Natural killer cell treated with Interleukin-12 subunit alpha and Interleukin-12 subunit beta and Interleukin-15 and Interleukin-18, amount 100 ng/mL, for 72 hours (primary cell): ENCODE data around the gene RHOBTB3. TPM values are rescaled to one million over a fixed set of nuclear protein-coding genes. Genes with fewer than 3 reads are reported as not detected.
A peak's percentile ranks its signal among the peaks of the same experiment; 100 is the strongest.

Source experiments
- ATAC-seq, 2 donors: fragments of 150-1000 bp; cut with Tn5 transposase in 1 of 2; sonication (Bioruptor Pico), chemical (Tn5 transposase) in 1 of 2; 2 replicates each; pipeline ENCODE4 v1.10.0; 2021
- DNase-seq: peaks from one replicate; pipeline ENCODE4 v3.0.0; 2022; ENCODE audit warnings: low spot score
- H3K27ac Mint-ChIP-seq, 2 donors: 1 replicate in 1 of 2; 2 replicates in 1 of 2; pipeline ENCODE4 v1.8.0; 2022; ENCODE audit warnings: mixed read lengths in 2 of 2, mild to moderate bottlenecking in 1 of 2, moderate library complexity in 1 of 2
- H3K27me3 Mint-ChIP-seq, 2 donors: 1 replicate in 1 of 2; 2 replicates in 1 of 2; pipeline ENCODE4 v1.8.0; 2022; ENCODE audit warnings: mixed read lengths in 2 of 2
- H3K36me3 Mint-ChIP-seq: one replicate; pipeline ENCODE4 v1.8.0; 2022; ENCODE audit warnings: mixed read lengths
- H3K4me1 Mint-ChIP-seq, 2 donors: 1 replicate in 1 of 2; 2 replicates in 1 of 2; pipeline ENCODE4 v1.8.0; 2022; ENCODE audit warnings: low read depth in 2 of 2, mixed read lengths in 2 of 2, mild to moderate bottlenecking in 1 of 2
- H3K4me3 Mint-ChIP-seq: one replicate; pipeline ENCODE4 v1.8.0; 2022; ENCODE audit warnings: mixed read lengths
- H3K9me3 Mint-ChIP-seq: 2 replicates; pipeline ENCODE4 v1.8.0; 2022; ENCODE audit warnings: mixed read lengths
- total RNA-seq, 2 donors: library from RNA; stranded (reverse); gene quantifications; one replicate each; pipeline ENCODE4 v1.2.3, GENCODE V29; 2022

RHOBTB3 gene
- total RNA-seq, 2 donors from 2014 or later: 14.7 to 17.4 TPM

GRCh38 chr5:95721582-95722295, 9.4 kb upstream of the RHOBTB3 start:
- ATAC-seq: no peak
- H3K27ac Mint-ChIP-seq: no peak overlapping the region
- H3K27me3 Mint-ChIP-seq: no peaks in the 10 kb centered on the region
- peaks cover 11 to 16% of the 10 kb centered on the region in 2 donors for H3K4me1 Mint-ChIP-seq
- no peaks in the 10 kb centered on the region for H3K36me3 Mint-ChIP-seq
- no peak overlapping the region for H3K4me3 Mint-ChIP-seq
- DNase-seq: no peak
- no peaks in the 10 kb centered on the region for H3K9me3 Mint-ChIP-seq

GRCh38 chr5:95723632-95724369, 7.3 kb upstream of the RHOBTB3 start:
- Mint-ChIP-seq H3K27me3 (no peaks in the 10 kb centered on the region), H3K4me1 (peaks cover 22 to 27% of the 10 kb centered on the region in 2 donors), H3K36me3 (no peaks in the 10 kb centered on the region), H3K27ac (no peak overlapping the region), H3K9me3 (no peaks in the 10 kb centered on the region), H3K4me3 (peak overlapping the region; percentile 36)
- DNase-seq (no peak), ATAC-seq (peak in 1 of 2 donors; percentile 49)

- H3K4me1 Mint-ChIP-seq: peaks cover 34 to 38% of the 10 kb centered on the region in 2 donors
- no peak overlapping the region for H3K27ac Mint-ChIP-seq
- no peaks in the 10 kb centered on the region for H3K36me3 Mint-ChIP-seq
- H3K9me3 Mint-ChIP-seq: no peaks in the 10 kb centered on the region
- no peak for ATAC-seq
- no peak overlapping the region for H3K4me3 Mint-ChIP-seq
- DNase-seq: no peak
- H3K27me3 Mint-ChIP-seq: no peaks in the 10 kb centered on the region
Observed at GRCh38 chr5:95725071-95725820, 5.9 kb upstream of the RHOBTB3 start.

GRCh38 chr5:95725937-95726810, 5.0 kb upstream of the RHOBTB3 start:
- H3K4me3 Mint-ChIP-seq: peak overlapping the region; percentile 48
- peak overlapping the region; percentile 21 to 63 for H3K27ac Mint-ChIP-seq
- peaks cover 41 to 44% of the 10 kb centered on the region in 2 donors for H3K4me1 Mint-ChIP-seq
- DNase-seq: no peak
- peak in 1 of 2 donors; percentile 58 for ATAC-seq
- H3K36me3 Mint-ChIP-seq: no peaks in the 10 kb centered on the region
- H3K27me3 Mint-ChIP-seq: no peaks in the 10 kb centered on the region
- no peaks in the 10 kb centered on the region for H3K9me3 Mint-ChIP-seq

- Mint-ChIP-seq H3K9me3 (no peaks in the 10 kb centered on the region), H3K27me3 (no peaks in the 10 kb centered on the region), H3K4me3 (peak overlapping the region; percentile 48), H3K4me1 (peaks cover 43 to 45% of the 10 kb centered on the region in 2 donors), H3K36me3 (no peaks in the 10 kb centered on the region), H3K27ac (peak overlapping the region; percentile 21 to 63)
- no peak for DNase-seq
- ATAC-seq: no peak
Observed at GRCh38 chr5:95726811-95727763, 4.0 kb upstream of the RHOBTB3 start.

- Mint-ChIP-seq H3K27me3 (no peaks in the 10 kb centered on the region), H3K9me3 (no peaks in the 10 kb centered on the region), H3K36me3 (no peaks in the 10 kb centered on the region), H3K27ac (peak overlapping the region; percentile 12 to 63), H3K4me1 (peaks cover 47 to 48% of the 10 kb centered on the region in 2 donors), H3K4me3 (no peak overlapping the region)
- no peak for ATAC-seq
- no peak for DNase-seq
Observed at GRCh38 chr5:95727764-95728191, 3.4 kb upstream of the RHOBTB3 start.

- Mint-ChIP-seq H3K27ac (peak overlapping the region; percentile 12 to 15), H3K27me3 (no peaks in the 10 kb centered on the region), H3K36me3 (no peaks in the 10 kb centered on the region), H3K9me3 (no peaks in the 10 kb centered on the region), H3K4me3 (no peak overlapping the region), H3K4me1 (peaks cover 46 to 50% of the 10 kb centered on the region in 2 donors)
- ATAC-seq (no peak), DNase-seq (no peak)
Observed at GRCh38 chr5:95728494-95729114, 2.5 kb upstream of the RHOBTB3 start.

GRCh38 chr5:95729115-95730010, 1.8 kb upstream of the RHOBTB3 start:
- no peaks in the 10 kb centered on the region for H3K36me3 Mint-ChIP-seq
- peaks cover 39 to 49% of the 10 kb centered on the region in 2 donors for H3K4me1 Mint-ChIP-seq
- no peaks in the 10 kb centered on the region for H3K27me3 Mint-ChIP-seq
- H3K9me3 Mint-ChIP-seq: no peaks in the 10 kb centered on the region
- peak overlapping the region; percentile 90 for H3K4me3 Mint-ChIP-seq
- DNase-seq (no peak), ATAC-seq (no peak)
- peak overlapping the region; percentile 72 to 86 for H3K27ac Mint-ChIP-seq

GRCh38 chr5:95730011-95730700, 980 bp upstream of the RHOBTB3 start:
- Mint-ChIP-seq H3K27ac (peak overlapping the region; percentile 72 to 86), H3K4me1 (peaks cover 45 to 54% of the 10 kb centered on the region in 2 donors), H3K9me3 (no peaks in the 10 kb centered on the region), H3K27me3 (no peaks in the 10 kb centered on the region), H3K4me3 (peak overlapping the region; percentile 90), H3K36me3 (no peaks in the 10 kb centered on the region)
- DNase-seq (no peak), ATAC-seq (no peak)

- H3K27me3 Mint-ChIP-seq: no peaks in the 10 kb centered on the region
- peak; percentile 78 to 79 for ATAC-seq
Observed at GRCh38 chr5:95731571-95732554, 727 bp downstream of the RHOBTB3 start.

More at GRCh38 chr5:95731571-95732554, 727 bp downstream of the RHOBTB3 start:
- DNase-seq: peak; percentile 69
- Mint-ChIP-seq H3K9me3 (no peaks in the 10 kb centered on the region), H3K27ac (peak overlapping the region; percentile 64 to 85), H3K4me3 (peak overlapping the region; percentile 90), H3K4me1 (peaks cover 39 to 50% of the 10 kb centered on the region in 2 donors), H3K36me3 (no peaks in the 10 kb centered on the region)
